ENCODE results near the gene ARHGAP26.

DNA sequence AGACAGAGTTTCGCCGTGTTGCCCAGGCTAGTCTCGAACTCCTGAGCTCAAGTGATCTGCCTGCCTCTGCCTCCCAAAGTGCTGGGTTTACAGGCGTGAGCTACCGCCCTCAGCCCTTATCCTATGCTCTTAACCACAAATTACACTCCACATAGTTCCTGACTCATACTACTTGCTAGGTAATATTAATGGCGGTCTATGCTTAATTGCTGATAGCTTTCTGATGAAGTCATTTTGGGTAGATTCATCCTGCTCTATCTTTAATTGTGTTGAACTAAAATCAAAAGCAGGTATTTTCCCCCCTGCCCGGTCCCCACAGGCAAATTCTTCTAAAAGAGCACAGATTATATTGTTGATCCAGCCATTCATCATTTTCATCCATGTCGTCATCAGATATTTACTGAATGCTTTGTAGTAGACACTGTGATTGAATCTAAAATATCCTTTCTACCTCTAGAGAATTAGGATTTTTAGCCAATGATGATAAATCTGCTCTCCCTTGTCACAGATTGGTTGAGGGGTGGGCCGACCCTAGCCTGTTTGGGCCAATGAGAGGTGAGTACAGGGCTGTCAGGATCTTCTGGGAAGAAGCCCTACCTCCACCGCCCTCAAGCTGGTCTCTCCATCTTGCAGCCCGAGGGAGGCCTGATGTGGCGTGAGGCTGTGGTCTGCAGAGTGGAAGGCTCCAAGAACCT lies 488.5 kb downstream of the ARHGAP26 start:
- TF ChIP-seq SIN3A (IDR thresholded peaks at IDR 0.05; ENCODE audit: borderline replicate concordance, insufficient read depth, low read length) (no peak), POLR2AphosphoS5 (IDR thresholded peaks at IDR 0.05; ENCODE audit: low read depth, low read length) (no peak)
- TF ChIP-seq, protein P1, sequence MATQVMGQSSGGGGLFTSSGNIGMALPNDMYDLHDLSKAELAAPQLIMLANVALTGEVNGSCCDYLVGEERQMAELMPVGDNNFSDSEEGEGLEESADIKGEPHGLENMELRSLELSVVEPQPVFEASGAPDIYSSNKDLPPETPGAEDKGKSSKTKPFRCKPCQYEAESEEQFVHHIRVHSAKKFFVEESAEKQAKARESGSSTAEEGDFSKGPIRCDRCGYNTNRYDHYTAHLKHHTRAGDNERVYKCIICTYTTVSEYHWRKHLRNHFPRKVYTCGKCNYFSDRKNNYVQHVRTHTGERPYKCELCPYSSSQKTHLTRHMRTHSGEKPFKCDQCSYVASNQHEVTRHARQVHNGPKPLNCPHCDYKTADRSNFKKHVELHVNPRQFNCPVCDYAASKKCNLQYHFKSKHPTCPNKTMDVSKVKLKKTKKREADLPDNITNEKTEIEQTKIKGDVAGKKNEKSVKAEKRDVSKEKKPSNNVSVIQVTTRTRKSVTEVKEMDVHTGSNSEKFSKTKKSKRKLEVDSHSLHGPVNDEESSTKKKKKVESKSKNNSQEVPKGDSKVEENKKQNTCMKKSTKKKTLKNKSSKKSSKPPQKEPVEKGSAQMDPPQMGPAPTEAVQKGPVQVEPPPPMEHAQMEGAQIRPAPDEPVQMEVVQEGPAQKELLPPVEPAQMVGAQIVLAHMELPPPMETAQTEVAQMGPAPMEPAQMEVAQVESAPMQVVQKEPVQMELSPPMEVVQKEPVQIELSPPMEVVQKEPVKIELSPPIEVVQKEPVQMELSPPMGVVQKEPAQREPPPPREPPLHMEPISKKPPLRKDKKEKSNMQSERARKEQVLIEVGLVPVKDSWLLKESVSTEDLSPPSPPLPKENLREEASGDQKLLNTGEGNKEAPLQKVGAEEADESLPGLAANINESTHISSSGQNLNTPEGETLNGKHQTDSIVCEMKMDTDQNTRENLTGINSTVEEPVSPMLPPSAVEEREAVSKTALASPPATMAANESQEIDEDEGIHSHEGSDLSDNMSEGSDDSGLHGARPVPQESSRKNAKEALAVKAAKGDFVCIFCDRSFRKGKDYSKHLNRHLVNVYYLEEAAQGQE (IDR thresholded peaks at IDR 0.05; ENCODE audit: insufficient read depth in 1 of 2, low read depth in 2 of 2, low read length in 2 of 2), result no peak

Measured in PFSK-1 (cell line).